Thyroid gland (tissue), 4 donors: ENCODE results near the gene CALB2. TPM values are rescaled to one million over a fixed set of nuclear protein-coding genes. Genes with fewer than 3 reads are reported as not detected.

Source experiments
- DNase-seq, 2 donors: peaks; one replicate each; pipeline ENCODE4 v3.0.0-alpha.2; 2019
- H3K27ac ChIP-seq, 3 donors: fragments of 200-600 bp; sonication (generic); 1 replicate in 2 of 3; 2 replicates in 1 of 3; pipeline ENCODE4 v1.5.1; 2016 to 2019; ENCODE audit warnings: mild to moderate bottlenecking in 1 of 3, moderate library complexity in 1 of 3
- H3K27me3 ChIP-seq: fragments of 200-600 bp; sonication (generic); one replicate; pipeline ENCODE4 v1.5.1; 2019
- H3K36me3 ChIP-seq, 2 donors: fragments of 200-600 bp; sonication (generic); one replicate each; pipeline ENCODE4 v1.5.1; 2016 to 2019
- H3K4me1 ChIP-seq, 2 donors: fragments of 200-600 bp; sonication (generic); one replicate each; pipeline ENCODE4 v1.5.1; 2017 to 2019
- H3K4me3 ChIP-seq, 3 donors: fragments of 200-600 bp; sonication (generic); replicated peaks in 1 of 3; 1 replicate in 2 of 3; 2 replicates in 1 of 3; pipeline ENCODE4 v1.5.1; 2016; ENCODE audit warnings: mild to moderate bottlenecking in 1 of 3
- H3K9me3 ChIP-seq: fragments of 200-600 bp; sonication (generic); one replicate; pipeline ENCODE4 v1.5.1; 2017
- POLR2A ChIP-seq, 2 donors: fragments of 450-650 bp; IDR thresholded peaks; one replicate each; pipeline ENCODE4 v1.6.1; 2017; ENCODE audit warnings: antibody characterized with exemption in 2 of 2, mild to moderate bottlenecking in 2 of 2, moderate library complexity in 1 of 2
- WGBS, 2 donors: methylation state at CpG; one replicate each; pipeline ENCODE4 v1.1.5; 2017; 5-methylcytosine and 5-hydroxymethylcytosine counted together
- intact Hi-C: fragments of 100-400 bp; cut with DNase I; formaldehyde crosslinking; loops from one replicate; pipeline ENCODE4 v1.15.1; 2023
- total RNA-seq, 4 donors: library from RNA; depleted of rRNA; stranded (reverse); fragments of >200 nt; gene quantifications; one replicate each; pipeline ENCODE4 v1.2.3, GENCODE V29; 2016
- TF ChIP-seq, protein P1 (sequence below), 6 experiments: fragments of 200-600 bp in 3 of 6; fragments of 450-650 bp in 3 of 6; sonication (generic) in 3 of 6; IDR thresholded peaks; one replicate each; pipeline ENCODE4 v1.5.1; 2016 to 2019; ENCODE audit warnings: antibody characterized with exemption in 6 of 6, mild to moderate bottlenecking in 2 of 6, inconsistent platforms in 1 of 6, moderate library complexity in 1 of 6

Gene CALB2
- total RNA-seq, 4 donors from 2014 or later: 0.81 TPM; not detected in 3

DNA sequence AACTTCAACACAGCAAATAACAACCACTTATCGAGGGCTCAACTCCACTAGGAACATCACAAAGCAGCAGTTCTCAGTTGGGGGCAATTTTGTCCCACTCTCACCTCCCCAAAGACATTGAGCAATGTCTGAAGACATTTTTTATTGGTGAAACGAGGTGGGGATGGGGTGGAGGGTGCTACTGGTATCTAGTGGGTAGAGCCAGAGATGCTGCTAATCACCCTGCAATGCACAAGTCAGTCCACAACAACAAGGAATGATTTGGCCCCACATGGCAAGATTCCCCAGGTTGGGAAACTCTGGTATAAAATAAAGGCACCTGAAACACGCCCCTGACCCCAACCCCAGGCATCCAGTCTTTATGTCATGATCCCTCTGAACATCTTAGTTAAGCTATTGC lies 50.0 kb downstream of the CALB2 start:
- intact Hi-C loops: no loop called here
- no peak for TF ChIP-seq POLR2A (IDR thresholded peaks at IDR 0.05)
- TF ChIP-seq, protein P1, sequence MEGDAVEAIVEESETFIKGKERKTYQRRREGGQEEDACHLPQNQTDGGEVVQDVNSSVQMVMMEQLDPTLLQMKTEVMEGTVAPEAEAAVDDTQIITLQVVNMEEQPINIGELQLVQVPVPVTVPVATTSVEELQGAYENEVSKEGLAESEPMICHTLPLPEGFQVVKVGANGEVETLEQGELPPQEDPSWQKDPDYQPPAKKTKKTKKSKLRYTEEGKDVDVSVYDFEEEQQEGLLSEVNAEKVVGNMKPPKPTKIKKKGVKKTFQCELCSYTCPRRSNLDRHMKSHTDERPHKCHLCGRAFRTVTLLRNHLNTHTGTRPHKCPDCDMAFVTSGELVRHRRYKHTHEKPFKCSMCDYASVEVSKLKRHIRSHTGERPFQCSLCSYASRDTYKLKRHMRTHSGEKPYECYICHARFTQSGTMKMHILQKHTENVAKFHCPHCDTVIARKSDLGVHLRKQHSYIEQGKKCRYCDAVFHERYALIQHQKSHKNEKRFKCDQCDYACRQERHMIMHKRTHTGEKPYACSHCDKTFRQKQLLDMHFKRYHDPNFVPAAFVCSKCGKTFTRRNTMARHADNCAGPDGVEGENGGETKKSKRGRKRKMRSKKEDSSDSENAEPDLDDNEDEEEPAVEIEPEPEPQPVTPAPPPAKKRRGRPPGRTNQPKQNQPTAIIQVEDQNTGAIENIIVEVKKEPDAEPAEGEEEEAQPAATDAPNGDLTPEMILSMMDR (IDR thresholded peaks at IDR 0.05): no peak
- H3K27me3 ChIP-seq: no peaks in the 10 kb centered on the region
- H3K36me3 ChIP-seq: no peaks in the 10 kb centered on the region
- WGBS, 2 donors: 45 to 66% methylated on average over 3 of the region's 3 CpGs
- H3K4me3 ChIP-seq: no peak overlapping the region
- no peaks in the 10 kb centered on the region for H3K9me3 ChIP-seq
- peaks cover 0 to 5% of the 10 kb centered on the region in 2 donors for H3K4me1 ChIP-seq
- no peak overlapping the region for H3K27ac ChIP-seq
- DNase-seq: no peak

DNA sequence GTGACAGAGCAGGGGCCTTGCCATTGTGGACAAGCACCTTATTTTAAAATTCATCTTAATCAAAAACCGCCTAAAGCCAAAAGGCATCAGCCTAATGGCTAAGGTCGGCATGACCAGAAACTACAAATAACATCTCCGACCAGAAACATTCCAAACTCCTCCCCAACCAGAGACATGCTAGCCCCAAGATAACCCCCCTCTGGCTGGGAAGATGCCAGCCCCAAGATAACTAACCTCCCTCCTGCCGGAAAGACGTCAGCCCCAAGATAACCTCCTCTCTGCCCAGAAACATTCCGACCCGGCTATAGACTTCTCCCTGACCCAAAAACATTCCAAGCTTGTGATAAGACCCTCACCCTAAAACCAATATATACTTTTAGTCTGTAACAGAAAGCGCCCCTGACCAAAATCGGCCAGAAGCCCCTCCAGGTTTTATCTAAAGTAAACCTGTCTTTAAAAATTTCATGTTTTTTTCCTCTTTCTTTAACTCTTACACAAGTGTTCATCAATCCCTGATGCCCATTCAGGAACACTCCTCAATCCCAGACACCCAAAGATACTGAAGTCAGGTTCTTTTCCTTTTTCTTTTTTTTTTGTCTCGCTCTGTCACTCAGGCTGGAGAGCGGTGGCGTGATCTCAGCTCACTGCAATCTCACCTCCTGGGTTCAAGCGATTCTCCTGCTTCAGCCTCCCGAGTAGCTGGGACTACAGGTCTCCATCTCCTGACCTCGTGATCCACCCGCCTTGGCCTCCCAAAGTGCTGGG lies 50.7 kb downstream of the CALB2 start:
- Histone ChIP-seq H3K36me3 (no peaks in the 10 kb centered on the region), H3K27me3 (no peaks in the 10 kb centered on the region), H3K4me1 (peaks cover 0 to 5% of the 10 kb centered on the region in 2 donors), H3K9me3 (no peaks in the 10 kb centered on the region), H3K27ac (no peak overlapping the region), H3K4me3 (no peak overlapping the region)
- no peak for TF ChIP-seq POLR2A (IDR thresholded peaks at IDR 0.05)
- TF ChIP-seq, protein P1 (IDR thresholded peaks at IDR 0.05): no peak
- 63 to 65% methylated on average over 16 of the region's 16 CpGs for WGBS, 2 donors
- DNase-seq: no peak
- intact Hi-C loops: no loop called here

DNA sequence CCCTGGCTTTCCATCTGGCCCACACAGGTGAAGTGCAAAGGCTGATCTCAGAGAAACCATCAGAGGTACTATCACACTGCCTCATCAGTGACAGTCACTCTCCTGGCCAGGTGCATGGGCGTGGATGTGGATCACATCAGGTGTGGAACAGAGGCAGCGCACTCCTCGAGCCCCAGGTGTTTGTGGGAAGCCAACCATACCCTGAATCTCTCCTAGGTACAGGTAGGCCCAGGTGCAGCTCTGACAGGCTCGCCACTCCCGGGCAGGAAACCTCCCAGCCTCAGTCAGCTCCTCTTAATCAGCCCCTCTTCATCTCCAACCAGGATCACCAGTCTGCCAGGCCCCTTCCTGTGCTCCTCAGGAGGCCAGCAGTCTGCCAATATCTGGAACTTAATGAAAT lies 51.6 kb downstream of the CALB2 start:
- Histone ChIP-seq H3K4me3 (no peak overlapping the region), H3K4me1 (peaks cover 0 to 5% of the 10 kb centered on the region in 2 donors), H3K27ac (no peak overlapping the region), H3K27me3 (no peaks in the 10 kb centered on the region), H3K9me3 (no peaks in the 10 kb centered on the region), H3K36me3 (no peaks in the 10 kb centered on the region)
- intact Hi-C loops: loop anchor here (5.0 kb wide), 1 partner anchor 92 kb away; no protein-coding TSS in a partner anchor
- no peak for DNase-seq
- TF ChIP-seq POLR2A (IDR thresholded peaks at IDR 0.05): no peak
- TF ChIP-seq, protein P1 (IDR thresholded peaks at IDR 0.05): no peak
- WGBS, 2 donors: 73 to 76% methylated on average over 5 of the region's 5 CpGs

DNA sequence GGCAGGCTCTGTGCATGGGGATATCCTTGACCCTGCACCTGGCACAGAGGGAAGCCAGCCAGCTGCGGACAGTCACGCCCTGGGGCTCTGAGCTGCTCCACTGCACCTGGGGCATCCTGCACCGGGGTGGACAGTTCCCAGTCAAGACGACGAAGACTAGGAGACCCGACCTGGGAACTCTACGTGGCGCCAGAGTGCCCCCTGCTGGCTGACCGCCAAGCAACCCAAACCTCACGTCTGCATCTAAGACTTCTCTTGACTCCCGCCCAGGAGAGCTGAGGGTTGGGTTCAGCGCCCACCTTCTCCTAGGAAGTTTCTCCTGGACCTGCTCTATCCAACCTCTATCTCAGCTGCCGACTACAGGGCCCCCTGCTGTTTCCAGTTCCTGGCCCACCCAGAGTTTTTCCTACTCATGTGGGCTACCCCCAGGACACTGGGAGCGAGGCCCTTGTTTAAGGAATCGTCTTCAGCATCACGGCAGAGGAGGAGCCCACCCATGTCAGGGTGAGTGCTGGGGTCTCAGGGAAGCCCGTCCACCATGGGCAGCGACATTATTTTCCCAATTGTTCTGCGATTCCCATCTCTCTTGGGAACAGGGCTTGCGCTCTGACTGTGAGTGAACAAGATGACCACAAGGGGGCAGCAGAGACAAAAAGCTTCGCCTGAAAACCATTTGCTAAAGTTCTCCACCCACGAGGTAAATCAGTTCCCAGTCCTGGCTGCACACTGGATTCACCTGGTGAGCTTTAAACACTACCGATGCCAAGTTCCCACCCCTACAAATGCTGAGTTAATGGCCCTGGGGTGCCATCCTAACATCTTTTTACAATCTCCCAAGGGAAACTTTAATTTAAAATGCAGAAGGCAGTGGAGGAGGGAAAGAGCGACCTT lies 54.0 kb downstream of the CALB2 start:
- Histone ChIP-seq H3K9me3 (no peaks in the 10 kb centered on the region), H3K4me3 (no peak overlapping the region), H3K36me3 (no peaks in the 10 kb centered on the region), H3K4me1 (peaks cover 0 to 5% of the 10 kb centered on the region in 2 donors), H3K27ac (no peak overlapping the region), H3K27me3 (no peaks in the 10 kb centered on the region)
- 6 to 9% methylated on average over 14 to 24 of the region's 24 CpGs for WGBS, 2 donors
- TF ChIP-seq, protein P1 (IDR thresholded peaks at IDR 0.05): peak; percentile 67 to 91 (median 76)
- no peak for TF ChIP-seq POLR2A (IDR thresholded peaks at IDR 0.05)
- DNase-seq: peak; percentile 59 to 73
- intact Hi-C loops: loop anchor here (2.0 to 5.0 kb wide), 2 partner anchors 90 to 198 kb away; no protein-coding TSS in a partner anchor
